ENCODE results near the gene LTO1. TPM values are rescaled to one million over a fixed set of nuclear protein-coding genes. Genes with fewer than 3 reads are reported as not detected.

LTO1 gene
- polyA plus RNA-seq, 2 of the 4 experiments (the other 2 are of a cell fraction): 25.1 to 27.0 TPM

DNA sequence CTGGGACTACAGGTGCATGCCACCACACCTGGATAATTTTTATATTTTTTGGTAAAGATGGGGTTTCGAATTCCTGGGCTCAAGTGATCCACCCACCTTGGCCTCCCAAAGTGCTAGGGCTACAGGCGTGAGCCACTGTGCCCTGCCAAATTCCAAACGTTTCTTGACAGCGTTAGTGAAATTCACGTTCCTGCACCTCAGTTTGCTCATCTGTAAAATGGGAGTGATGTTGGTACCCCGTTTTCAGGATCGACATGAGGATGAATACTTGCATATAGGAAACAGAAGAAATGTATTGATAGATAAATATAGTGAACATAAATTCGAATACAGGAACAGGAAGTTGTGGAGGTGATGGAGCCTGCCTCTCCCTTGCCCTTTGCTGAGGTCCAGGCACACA, 10.2 kb upstream of the LTO1 start:
- ATAC-seq (no peak), FAIRE-seq (no peak), DNase-seq (ENCODE audit: low read depth in 1 of 2, low spot score in 1 of 2) (no peak)
- CTCF ChIA-PET: interaction anchor here (0.7 to 5.2 kb wide), 27 partner anchors 8 to 691 kb away, joined by 3 to 39 read pairs (median 5); partner anchors contain the start of gene LTO1
- H3K4me1 ChIP-seq: peaks cover 19% of the 10 kb centered on the region; the same call in 2 of the 3 replicates
- no peak overlapping the region for H3K4me3 ChIP-seq
- POLR2A ChIA-PET: no interaction called here
- H3K4me2 ChIP-seq: peak overlapping the region; percentile 66
- H3K9me3 ChIP-seq: no peaks in the 10 kb centered on the region
- TF ChIP-seq ZSCAN20 (CRISPR knock-in tag; IDR thresholded peaks at IDR 0.05) (no peak), HDAC2 (IDR thresholded peaks at IDR 0.05) (no peak), SMC3 (IDR thresholded peaks at IDR 0.05) (no peak), HOXB5 (CRISPR knock-in tag; IDR thresholded peaks at IDR 0.05) (no peak), RARB (CRISPR knock-in tag; IDR thresholded peaks at IDR 0.05) (no peak), CHD2 (IDR thresholded peaks at IDR 0.05; ENCODE audit: low read length, partially characterized antibody) (no peak)
- no peak overlapping the region; a peak in 2 of 6 replicates for H3K27ac ChIP-seq
- 36% methylated on average over 8 of the region's 8 CpGs for WGBS (ENCODE audit: missing lambda C conversion rate)

- Histone ChIP-seq H3K4me3 (no peak overlapping the region), H3K27ac (no peak overlapping the region), H3K4me1 (peaks cover 15% of the 10 kb centered on the region; the same call in 2 of the 3 replicates), H3K9me3 (no peaks in the 10 kb centered on the region), H3K4me2 (no peak overlapping the region)
- ATAC-seq (no peak), FAIRE-seq (no peak), DNase-seq (ENCODE audit: low read depth in 1 of 2, low spot score in 1 of 2) (no peak)
- CTCF ChIA-PET: interaction anchor here (0.6 to 5.2 kb wide), 25 partner anchors 9 to 691 kb away, joined by 3 to 39 read pairs (median 4); partner anchors contain the start of gene LTO1
- TF ChIP-seq E2F6 (IDR thresholded peaks at IDR 0.05; ENCODE audit: borderline replicate concordance, low read depth) (no peak), EHF (CRISPR knock-in tag; IDR thresholded peaks at IDR 0.05) (no peak), ZFP36 (IDR thresholded peaks at IDR 0.05; ENCODE audit: borderline replicate concordance, partially characterized antibody) (no peak), HDAC2 (IDR thresholded peaks at IDR 0.05) (no peak), JUNB (IDR thresholded peaks at IDR 0.05) (no peak), RFX5 (IDR thresholded peaks at IDR 0.05) (no peak), KDM1A (IDR thresholded peaks at IDR 0.05; ENCODE audit: low read depth) (no peak), JUN (IDR thresholded peaks at IDR 0.05) (no peak), HMGXB4 (CRISPR knock-in tag; IDR thresholded peaks at IDR 0.05; ENCODE audit: borderline replicate concordance) (no peak), CEBPB (IDR thresholded peaks at IDR 0.05) (no peak), RAD21 (conservative IDR thresholded peaks at IDR 0.05 in 1 of 2, IDR thresholded peaks at IDR 0.05 in 1 of 2) (no peak), CHD2 (IDR thresholded peaks at IDR 0.05; ENCODE audit: low read length, partially characterized antibody) (no peak), CBX2 (IDR thresholded peaks at IDR 0.05; ENCODE audit: borderline replicate concordance, low read depth) (no peak), BHLHE40 (IDR thresholded peaks at IDR 0.05; ENCODE audit: low read depth, low read length) (no peak), CTCF (IDR thresholded peaks at IDR 0.05) (no peak), HOXB13 (CRISPR knock-in tag; IDR thresholded peaks at IDR 0.05; ENCODE audit: low read depth) (no peak), SREBF2 (IDR thresholded peaks at IDR 0.05) (no peak)
- TF ChIP-seq, protein P1, sequence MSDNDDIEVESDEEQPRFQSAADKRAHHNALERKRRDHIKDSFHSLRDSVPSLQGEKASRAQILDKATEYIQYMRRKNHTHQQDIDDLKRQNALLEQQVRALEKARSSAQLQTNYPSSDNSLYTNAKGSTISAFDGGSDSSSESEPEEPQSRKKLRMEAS (IDR thresholded peaks at IDR 0.05): no peak
- TF ChIP-seq, protein P2, sequence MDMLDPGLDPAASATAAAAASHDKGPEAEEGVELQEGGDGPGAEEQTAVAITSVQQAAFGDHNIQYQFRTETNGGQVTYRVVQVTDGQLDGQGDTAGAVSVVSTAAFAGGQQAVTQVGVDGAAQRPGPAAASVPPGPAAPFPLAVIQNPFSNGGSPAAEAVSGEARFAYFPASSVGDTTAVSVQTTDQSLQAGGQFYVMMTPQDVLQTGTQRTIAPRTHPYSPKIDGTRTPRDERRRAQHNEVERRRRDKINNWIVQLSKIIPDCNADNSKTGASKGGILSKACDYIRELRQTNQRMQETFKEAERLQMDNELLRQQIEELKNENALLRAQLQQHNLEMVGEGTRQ (IDR thresholded peaks at IDR 0.05): no peak
- WGBS (ENCODE audit: missing lambda C conversion rate): 71% methylated on average over 11 of the region's 11 CpGs
- POLR2A ChIA-PET: no interaction called here
Observed at GRCh38 chr11:69684651-69685050, 9.5 kb upstream of the LTO1 start.

Measured in A549 (cell line).